HCT116 (cell line): Measurements from ENCODE around the gene STXBP3.

Experiments
- CTCF ChIP-seq, 3 experiments: fragments of 200-600 bp in 1 of 3; sonication (generic) in 1 of 3; IDR thresholded peaks in 2 of 3; conservative IDR thresholded peaks in 1 of 3; 2 replicates each; pipeline ENCODE4 v1.5.1; 2012 to 2017; ENCODE audit warnings: low read depth in 2 of 3, low read length in 2 of 3, antibody characterized with exemption in 1 of 3, borderline replicate concordance in 1 of 3, control low read depth in 1 of 3, mild to moderate bottlenecking in 1 of 3, mixed read lengths in 1 of 3, mixed run types in 1 of 3, moderate library complexity in 1 of 3; ENCODE audit not compliant: insufficient read depth in 1 of 3
- EGR1 ChIP-seq: IDR thresholded peaks from 2 replicates; pipeline ENCODE4 v1.6.1; 2012; ENCODE audit warnings: low read depth
- EZH2 ChIP-seq: fragments of 200-600 bp; sonication (generic); IDR thresholded peaks from 2 replicates; pipeline ENCODE4 v1.6.1; 2017; ENCODE audit warnings: antibody characterized with exemption, mixed run types
- EZH2phosphoT487 ChIP-seq: fragments of 200-600 bp; IDR thresholded peaks from 2 replicates; pipeline ENCODE4 v1.6.1; 2018; ENCODE audit warnings: antibody characterized with exemption, borderline replicate concordance
- FOSL1 ChIP-seq: IDR thresholded peaks from 2 replicates; pipeline ENCODE4 v1.6.1; 2012; ENCODE audit warnings: low read depth
- MAX ChIP-seq: IDR thresholded peaks from 2 replicates; pipeline ENCODE4 v1.6.1; 2012
- POLR2A ChIP-seq: IDR thresholded peaks from 2 replicates; pipeline ENCODE4 v1.7.0; 2011; ENCODE audit warnings: borderline replicate concordance; ENCODE audit not compliant: insufficient read depth, insufficient read length; ENCODE audit errors: extremely low read depth
- POLR2AphosphoS5 ChIP-seq: IDR thresholded peaks from 2 replicates; pipeline ENCODE4 v1.6.1; 2011; ENCODE audit warnings: mild to moderate bottlenecking, low read depth, low read length, moderate library complexity
- REST ChIP-seq: IDR thresholded peaks from 2 replicates; pipeline ENCODE4 v1.6.1; 2012; ENCODE audit warnings: low read depth
- ZNF274 ChIP-seq: fragments of 200-500 bp; sonication (Bioruptor generic); IDR thresholded peaks from 2 replicates; pipeline ENCODE4 v1.6.1; 2014; ENCODE audit warnings: mild to moderate bottlenecking, low read depth, low read length, inconsistent platforms

- TF ChIP-seq EGR1 (no peak), REST (no peak), CTCF (IDR thresholded peaks at IDR 0.05 in 2 of 3, conservative IDR thresholded peaks at IDR 0.05 in 1 of 3; ENCODE audit: borderline replicate concordance in 1 of 3, insufficient read depth in 1 of 3, low read depth in 2 of 3, low read length in 2 of 3) (no peak), MAX (no peak), POLR2AphosphoS5 (no peak), ZNF274 (no peak), POLR2A (no peak), FOSL1 (no peak), EZH2phosphoT487 (no peak), EZH2 (no peak)
These were observed 105.1 kb downstream of the STXBP3 start for GRCh38 chr1:108851567-108851966.
